ENCODE measurements around the gene GALNT10. TPM values are rescaled to one million over a fixed set of nuclear protein-coding genes. Genes with fewer than 3 reads are reported as not detected.

GALNT10 gene
- total and polyA plus RNA-seq, 10 of the 15 experiments (the other 5 are each of a cell fraction or from before 2014, with no cell fraction given), result 3.9 to 35.4 (median 15.5) TPM

DNA sequence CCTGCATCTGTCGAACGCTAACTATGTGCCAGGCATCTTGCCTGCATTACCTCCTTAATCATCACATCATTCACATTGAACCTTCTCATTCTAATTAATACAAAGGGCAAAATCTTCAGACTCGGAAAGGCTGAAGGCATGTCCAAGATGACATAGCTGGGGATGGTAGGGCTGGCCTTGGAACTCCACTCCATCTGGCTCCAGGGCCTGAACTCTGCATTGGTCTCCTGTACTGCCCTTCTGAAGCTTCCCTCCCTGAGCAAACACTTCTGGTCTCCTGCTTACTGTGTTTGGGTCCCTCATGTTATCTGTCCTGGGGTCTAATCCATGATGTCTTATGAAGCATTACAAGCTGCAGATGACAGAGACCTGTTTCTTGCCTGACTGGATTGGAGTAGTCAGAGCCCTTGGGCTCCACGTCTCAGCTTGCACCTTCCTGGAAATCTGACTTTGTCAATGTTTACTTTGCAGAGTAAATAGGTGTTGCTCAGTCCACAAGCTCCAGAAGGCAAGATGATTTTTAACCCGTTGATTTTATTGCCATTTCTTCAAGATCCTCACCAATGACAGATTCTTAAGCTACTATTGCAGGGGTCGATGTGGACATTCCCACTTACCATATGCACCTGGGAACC lies 106.1 kb downstream of the GALNT10 start:
- intact Hi-C loops (cut with micrococcal nuclease; ENCODE audit: unreplicated experiment), result no loop called here
- Histone ChIP-seq H4K20me1 (ENCODE audit: control insufficient read depth, insufficient read depth) (no peaks in the 10 kb centered on the region), H3K79me2 (ENCODE audit: control insufficient read depth, insufficient read depth, low read length) (no peaks in the 10 kb centered on the region), H3K27ac (ENCODE audit: control insufficient read depth, insufficient read depth) (no peak overlapping the region), H3K4me2 (ENCODE audit: control insufficient read depth, insufficient read depth) (no peak overlapping the region), H3K9ac (ENCODE audit: control insufficient read depth, insufficient read depth, low read length) (no peak overlapping the region), H3K27me3 (replicated peaks in 1 of 2; ENCODE audit: control insufficient read depth in 2 of 2, insufficient read depth in 2 of 2, low read length in 1 of 2) (no peaks in the 10 kb centered on the region), H3K4me3 (no peak overlapping the region), H2AFZ (ENCODE audit: control insufficient read depth, low read depth, low read length) (no peak overlapping the region), H3K4me1 (ENCODE audit: control insufficient read depth, insufficient read depth, low read length) (no peaks in the 10 kb centered on the region), H3K36me3 (ENCODE audit: control insufficient read depth in 2 of 2, insufficient read depth in 2 of 2, low read length in 1 of 2) (peaks cover 5 to 9% of the 10 kb centered on the region in 2 experiments), H3K9me3 (replicated peaks; ENCODE audit: control insufficient read depth, insufficient read depth, low read length) (no peaks in the 10 kb centered on the region)
- ChIA-PET RAD21 (ENCODE audit: unreplicated experiment) (no interaction called here), SMC1A (ENCODE audit: uncharacterized antibody, unreplicated experiment) (interaction anchor here (0.8 to 1.6 kb wide), 5 partner anchors 8 to 72 kb away, joined by 3 to 13 read pairs (median 3); no protein-coding TSS in a partner anchor), CTCF (interaction anchor here (0.6 to 1.2 kb wide), 6 partner anchors 17 to 1637 kb away, joined by 3 to 5 read pairs (median 3); no protein-coding TSS in a partner anchor), POLR2A (interaction anchor here (0.6 to 1.3 kb wide), 2 partner anchors 10 to 171 kb away, joined by 4 to 5 read pairs; no protein-coding TSS in a partner anchor)
- DNase-seq (ENCODE audit: low read depth, low spot score) (no peak), FAIRE-seq (peak; percentile 18), ATAC-seq (no peak)
- in situ Hi-C loops (cut with MboI), result no loop called here
- no TSS peak for BruUV-seq (replicated peaks)
- WGBS (ENCODE audit: insufficient coverage, insufficient replicate concordance, low lambda C conversion rate, missing lambda C conversion rate), result 82% methylated on average over 6 of the region's 6 CpGs
- TF ChIP-seq, protein P1, sequence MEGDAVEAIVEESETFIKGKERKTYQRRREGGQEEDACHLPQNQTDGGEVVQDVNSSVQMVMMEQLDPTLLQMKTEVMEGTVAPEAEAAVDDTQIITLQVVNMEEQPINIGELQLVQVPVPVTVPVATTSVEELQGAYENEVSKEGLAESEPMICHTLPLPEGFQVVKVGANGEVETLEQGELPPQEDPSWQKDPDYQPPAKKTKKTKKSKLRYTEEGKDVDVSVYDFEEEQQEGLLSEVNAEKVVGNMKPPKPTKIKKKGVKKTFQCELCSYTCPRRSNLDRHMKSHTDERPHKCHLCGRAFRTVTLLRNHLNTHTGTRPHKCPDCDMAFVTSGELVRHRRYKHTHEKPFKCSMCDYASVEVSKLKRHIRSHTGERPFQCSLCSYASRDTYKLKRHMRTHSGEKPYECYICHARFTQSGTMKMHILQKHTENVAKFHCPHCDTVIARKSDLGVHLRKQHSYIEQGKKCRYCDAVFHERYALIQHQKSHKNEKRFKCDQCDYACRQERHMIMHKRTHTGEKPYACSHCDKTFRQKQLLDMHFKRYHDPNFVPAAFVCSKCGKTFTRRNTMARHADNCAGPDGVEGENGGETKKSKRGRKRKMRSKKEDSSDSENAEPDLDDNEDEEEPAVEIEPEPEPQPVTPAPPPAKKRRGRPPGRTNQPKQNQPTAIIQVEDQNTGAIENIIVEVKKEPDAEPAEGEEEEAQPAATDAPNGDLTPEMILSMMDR (IDR thresholded peaks at IDR 0.05 in 2 of 3, conservative IDR thresholded peaks at IDR 0.05 in 1 of 3; ENCODE audit: control insufficient read depth in 2 of 3, extremely low read depth in 1 of 3, insufficient read depth in 1 of 3, low read depth in 3 of 3, low read length in 3 of 3), result no peak
- TF ChIP-seq BRCA1 (IDR thresholded peaks at IDR 0.05; ENCODE audit: low read depth, low read length) (no peak), EP300 (IDR thresholded peaks at IDR 0.05; ENCODE audit: borderline replicate concordance in 1 of 2, control insufficient read depth in 1 of 2, low read depth in 2 of 2, low read length in 2 of 2) (no peak), YY1 (IDR thresholded peaks at IDR 0.05; ENCODE audit: low read depth, low read length) (no peak), MEF2A (IDR thresholded peaks at IDR 0.05; ENCODE audit: insufficient read depth, low read depth, low read length) (no peak), CREB1 (IDR thresholded peaks at IDR 0.05; ENCODE audit: low read depth) (no peak), E2F8 (IDR thresholded peaks at IDR 0.05; ENCODE audit: low read depth, partially characterized antibody) (no peak), TAF1 (IDR thresholded peaks at IDR 0.05; ENCODE audit: borderline replicate concordance, low read depth, low read length) (no peak), NR2C2 (IDR thresholded peaks at IDR 0.05; ENCODE audit: borderline replicate concordance, control insufficient read depth, insufficient read length, low read depth) (no peak), FOS (IDR thresholded peaks at IDR 0.05; ENCODE audit: borderline replicate concordance, extremely low read depth, insufficient read length) (no peak), MTA2 (IDR thresholded peaks at IDR 0.05; ENCODE audit: low read depth) (no peak), STAT3 (IDR thresholded peaks at IDR 0.05; ENCODE audit: low read depth, low read length) (no peak), PBX3 (IDR thresholded peaks at IDR 0.05; ENCODE audit: insufficient replicate concordance, low read depth, low read length) (no peak), SUZ12 (IDR thresholded peaks at IDR 0.05; ENCODE audit: unreplicated experiment) (no peak)
- TF ChIP-seq, protein P2, sequence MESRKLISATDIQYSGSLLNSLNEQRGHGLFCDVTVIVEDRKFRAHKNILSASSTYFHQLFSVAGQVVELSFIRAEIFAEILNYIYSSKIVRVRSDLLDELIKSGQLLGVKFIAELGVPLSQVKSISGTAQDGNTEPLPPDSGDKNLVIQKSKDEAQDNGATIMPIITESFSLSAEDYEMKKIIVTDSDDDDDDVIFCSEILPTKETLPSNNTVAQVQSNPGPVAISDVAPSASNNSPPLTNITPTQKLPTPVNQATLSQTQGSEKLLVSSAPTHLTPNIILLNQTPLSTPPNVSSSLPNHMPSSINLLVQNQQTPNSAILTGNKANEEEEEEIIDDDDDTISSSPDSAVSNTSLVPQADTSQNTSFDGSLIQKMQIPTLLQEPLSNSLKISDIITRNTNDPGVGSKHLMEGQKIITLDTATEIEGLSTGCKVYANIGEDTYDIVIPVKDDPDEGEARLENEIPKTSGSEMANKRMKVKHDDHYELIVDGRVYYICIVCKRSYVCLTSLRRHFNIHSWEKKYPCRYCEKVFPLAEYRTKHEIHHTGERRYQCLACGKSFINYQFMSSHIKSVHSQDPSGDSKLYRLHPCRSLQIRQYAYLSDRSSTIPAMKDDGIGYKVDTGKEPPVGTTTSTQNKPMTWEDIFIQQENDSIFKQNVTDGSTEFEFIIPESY (IDR thresholded peaks at IDR 0.05), result no peak
